Activated CD8-positive, alpha-beta memory T cell treated with anti-CD3 and anti-CD28 coated beads, Interleukin-2, amount 50 U/mL, for 4 hours (primary cell): ENCODE measurements around the gene RASSF5.

Experiments
- DNase-seq: peaks from one replicate; pipeline ENCODE4 v3.0.0-alpha.2; 2020

The RASSF5 gene

DNA sequence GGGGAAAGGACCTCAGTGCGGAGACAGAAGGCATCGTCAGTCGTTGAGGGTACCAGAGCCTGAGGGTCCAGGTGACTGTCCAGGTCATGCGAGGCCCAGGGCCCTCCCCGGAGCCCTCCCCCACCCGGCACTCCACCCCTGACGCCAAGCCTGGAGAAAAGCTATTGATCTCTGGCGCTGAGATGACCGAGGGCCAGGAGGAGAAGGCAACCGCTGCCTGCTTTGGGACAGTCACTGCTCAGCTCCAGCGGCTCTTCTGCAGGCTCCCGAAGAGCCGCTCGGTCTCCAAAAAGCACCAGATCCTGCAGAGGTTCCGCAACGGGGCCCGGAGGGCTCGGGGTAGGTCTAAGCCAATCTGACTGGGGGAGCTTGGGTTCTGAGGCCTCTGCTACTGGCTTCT lies 10.9 kb downstream of the RASSF5 start:
- DNase-seq = no peak

DNA sequence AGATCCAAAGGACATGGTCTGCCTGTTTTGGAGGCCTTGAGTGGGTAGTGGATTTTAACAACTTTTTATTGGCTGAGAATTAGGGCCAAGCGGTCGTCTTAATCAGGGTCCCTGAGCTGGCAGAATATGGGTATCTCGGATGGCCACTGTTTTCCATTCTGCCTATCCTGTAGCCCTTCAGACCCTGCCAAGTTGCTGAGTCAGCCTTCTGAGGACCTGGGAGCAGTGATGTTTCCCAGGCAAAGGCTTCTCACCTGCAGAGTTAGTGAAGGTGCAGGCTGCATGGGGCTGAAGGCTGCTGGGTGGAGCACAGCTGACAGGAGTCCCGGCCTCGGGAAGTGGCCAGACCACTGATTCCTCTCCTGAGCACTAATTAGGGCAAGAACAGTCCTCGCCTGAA lies 11.4 kb downstream of the RASSF5 start:
- no peak for DNase-seq

DNA sequence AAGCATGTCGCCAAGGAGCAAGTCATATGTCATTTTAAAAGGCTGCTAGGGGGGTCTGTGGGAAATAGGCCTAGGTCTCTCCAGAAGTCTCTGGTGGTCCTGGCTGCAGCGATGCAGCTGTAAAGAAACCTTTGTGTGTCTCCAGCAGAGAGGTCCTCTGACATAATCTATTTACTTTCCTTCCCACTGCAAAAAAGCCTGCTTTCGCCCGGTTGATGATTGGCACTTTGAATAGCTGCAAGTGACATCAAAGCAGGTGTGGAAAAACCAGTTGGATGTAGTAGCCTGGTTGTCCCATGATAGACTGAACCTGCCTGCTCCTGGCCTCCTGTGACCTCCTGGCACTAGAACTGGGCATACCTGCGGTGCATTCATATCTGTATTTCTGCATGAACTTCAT lies 13.8 kb downstream of the RASSF5 start:
- no peak for DNase-seq

DNA sequence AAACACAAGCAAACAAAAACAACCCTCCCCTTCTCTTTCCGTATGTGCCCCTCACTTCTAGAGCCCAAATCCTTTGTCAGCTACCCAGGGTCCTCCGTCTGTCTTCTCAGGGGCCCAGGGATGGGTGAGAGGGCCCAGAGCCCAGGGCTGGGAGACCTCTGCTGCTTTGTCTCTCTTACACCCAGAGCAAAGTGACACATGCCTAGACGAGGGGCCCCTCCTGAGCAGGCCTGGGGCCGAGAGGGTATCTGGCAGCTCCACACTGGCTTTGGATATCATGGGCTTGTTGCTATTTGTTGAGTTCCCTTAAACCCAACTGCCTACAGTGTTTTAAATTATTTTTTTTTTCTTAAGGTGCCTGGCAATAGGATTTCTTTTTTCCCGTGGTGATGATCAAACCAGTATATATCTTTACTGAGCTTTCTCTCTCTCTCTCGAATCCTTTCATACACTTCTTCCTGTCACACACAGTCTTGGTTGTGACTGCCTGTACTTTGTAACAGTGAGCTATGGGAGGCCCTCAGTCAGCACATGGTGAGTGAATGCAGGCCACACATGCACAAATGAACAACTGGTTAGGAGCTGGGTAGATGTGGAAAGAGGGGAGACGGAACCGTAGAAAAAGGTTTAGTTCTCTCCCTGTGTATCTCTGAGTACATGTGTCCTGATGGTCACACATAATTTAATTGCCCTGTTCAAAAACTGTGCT lies 14.5 kb downstream of the RASSF5 start:
- no peak for DNase-seq

DNA sequence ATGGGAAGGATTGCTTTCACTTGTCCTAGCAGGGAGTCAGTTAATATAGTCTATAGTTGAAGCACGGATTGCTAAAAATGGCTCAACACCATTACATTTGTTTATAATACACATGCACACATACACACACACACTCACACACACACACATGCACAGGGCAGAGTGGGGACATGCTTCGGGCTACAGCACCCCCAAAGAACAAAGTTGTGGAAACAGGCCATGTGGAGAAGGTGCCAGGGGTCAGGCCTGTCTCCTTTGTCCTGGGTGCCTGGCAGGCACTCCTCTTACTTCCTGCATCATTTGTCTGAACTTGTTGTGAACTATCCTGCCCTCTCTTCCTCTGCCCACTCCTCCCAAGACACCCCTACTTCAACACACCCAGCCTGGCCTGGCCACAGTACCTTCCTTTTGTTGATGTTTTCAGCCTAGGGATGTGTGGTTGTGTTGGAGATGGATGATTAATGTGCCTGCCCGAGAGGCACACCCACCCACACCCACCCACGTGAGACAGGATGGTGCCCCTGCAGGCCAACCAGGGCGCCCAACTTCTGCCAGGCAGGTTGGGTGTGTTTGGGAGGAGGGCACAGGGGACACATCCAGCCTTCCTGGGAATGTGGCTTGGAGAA lies 17.5 kb downstream of the RASSF5 start:
- DNase-seq = no peak

DNA sequence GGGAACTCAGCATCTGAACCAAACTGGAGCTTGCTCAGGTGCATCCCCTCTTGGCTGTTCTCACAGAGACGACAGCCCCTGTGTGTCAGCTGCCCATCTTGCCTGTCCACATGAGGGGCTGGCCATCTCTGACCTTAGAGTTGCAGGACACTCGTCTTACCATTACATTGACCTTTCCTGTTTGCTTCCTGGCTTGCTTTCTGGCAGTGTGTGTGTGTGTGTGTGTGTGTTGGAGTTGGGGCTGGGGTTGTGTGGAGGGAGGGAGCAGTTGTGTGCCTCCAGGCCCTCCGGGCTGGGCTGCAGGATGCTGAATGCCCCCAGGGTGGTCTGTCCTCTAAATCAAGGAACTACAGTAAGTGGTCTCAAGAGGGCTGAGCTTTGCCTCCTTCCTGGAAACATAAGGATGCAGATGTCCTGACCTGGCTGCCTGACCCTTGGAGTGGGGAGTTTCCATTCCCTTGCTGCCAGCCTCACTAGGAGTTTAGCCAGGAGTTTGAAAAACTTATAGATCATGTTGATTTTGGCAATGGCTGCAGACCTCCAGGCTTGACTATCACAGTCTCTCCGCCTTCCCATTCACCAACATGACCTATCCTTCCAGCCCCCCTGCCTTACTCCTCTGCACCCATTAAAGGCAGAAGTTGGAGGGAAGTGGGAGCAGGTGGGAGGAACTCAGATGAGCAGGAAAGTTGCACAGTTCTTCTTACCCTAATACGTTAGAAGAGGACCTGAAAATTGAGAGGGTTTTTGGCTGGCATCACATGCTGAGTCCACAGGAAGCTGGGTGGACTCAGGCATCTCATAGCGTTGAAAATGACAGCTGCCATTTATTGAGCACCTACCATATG lies 19.0 kb downstream of the RASSF5 start:
- no peak for DNase-seq

DNA sequence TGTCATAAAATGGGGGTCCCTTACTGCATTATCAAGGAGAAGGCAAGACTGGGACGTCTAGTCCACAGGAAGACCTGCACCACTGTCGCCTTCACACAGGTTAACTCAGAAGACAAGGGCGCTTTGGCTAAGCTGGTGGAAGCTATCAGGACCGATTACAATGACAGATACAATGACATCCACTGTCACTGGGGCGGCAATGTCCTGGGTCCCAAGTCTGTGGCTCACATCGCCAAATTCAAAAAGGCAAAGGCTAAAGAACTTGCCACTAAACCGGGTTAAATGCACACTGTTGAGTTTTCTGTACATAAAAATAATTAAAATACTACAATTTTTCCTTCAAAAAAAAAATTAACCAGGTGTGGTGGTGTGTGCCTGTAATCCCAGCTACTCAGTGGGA lies 22.1 kb downstream of the RASSF5 start:
- DNase-seq = no peak

DNA sequence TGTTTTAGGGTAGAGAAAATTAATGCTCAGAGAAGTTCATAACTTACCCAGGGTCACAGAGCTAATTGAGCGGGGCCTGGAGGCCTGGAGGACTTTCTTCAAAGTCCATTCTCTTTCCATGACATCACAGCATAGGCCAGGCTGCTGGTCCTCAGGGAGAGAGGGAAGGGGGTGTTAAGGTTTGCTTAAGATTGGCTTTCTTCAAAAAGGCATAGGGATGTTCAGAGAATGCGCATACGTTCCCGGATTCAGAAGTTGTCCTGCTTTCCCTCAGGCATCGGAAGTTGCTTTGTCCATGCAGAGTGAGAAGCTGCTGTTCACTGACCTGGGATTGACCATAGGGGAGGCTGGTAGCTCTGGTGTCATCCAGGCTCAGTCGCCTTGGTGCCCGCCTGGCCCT lies 25.0 kb downstream of the RASSF5 start:
- no peak for DNase-seq

DNA sequence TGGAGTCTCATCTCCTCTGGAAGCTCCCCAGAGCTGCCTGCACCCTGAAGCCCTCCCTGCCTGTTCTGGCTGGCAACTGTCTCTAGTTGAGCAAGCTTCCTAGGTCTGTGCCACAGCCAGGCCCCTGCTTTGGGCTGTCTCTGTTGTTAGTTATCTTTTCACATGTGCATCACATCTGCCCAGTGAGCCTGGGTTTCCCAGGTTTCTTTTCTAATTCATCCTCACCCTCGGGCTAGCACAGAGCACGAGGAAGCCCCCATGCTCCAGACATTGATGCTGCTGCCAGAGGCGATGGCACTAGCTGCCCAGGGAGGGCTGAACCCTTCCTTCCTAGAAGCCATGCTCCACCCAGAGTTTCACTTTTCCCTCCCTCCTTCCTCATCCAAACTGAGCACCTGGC lies 27.2 kb downstream of the RASSF5 start:
- DNase-seq = no peak

DNA sequence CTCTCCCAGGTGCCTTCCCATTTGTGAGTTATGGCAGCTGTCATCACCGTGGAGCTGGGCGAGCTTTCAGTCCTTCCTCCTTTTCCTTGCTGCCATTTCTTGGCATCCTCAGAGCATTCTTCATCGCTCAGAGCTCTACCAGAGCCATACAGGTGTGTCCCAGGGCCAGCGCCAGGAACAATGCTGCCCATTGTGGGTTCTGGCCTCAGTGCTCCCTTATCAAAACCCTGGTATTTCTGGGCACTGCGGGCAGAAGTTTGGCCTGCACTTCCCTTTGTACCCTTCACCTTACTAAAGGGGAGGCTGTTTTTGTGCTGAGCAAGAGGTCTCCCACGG lies 28.5 kb downstream of the RASSF5 start:
- no peak for DNase-seq

DNA sequence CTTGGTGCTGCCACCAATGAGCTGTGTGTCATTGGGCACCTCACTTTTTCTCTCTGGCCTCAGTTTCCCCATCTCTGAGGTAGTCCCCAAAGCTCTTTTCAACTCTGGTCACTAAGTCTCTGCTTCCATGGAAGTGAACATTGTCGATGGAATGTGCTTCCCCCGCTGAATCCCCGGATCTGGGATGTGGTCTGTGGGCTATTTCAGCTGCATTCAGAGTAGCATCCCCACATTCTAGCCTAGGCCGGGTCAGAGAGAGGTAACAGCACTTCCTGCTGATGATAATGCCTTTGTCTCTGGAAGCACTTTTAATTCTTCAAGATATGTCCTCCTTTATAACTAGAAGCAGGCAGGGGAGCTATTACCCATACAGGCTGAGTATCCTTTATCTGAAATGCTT lies 29.8 kb downstream of the RASSF5 start:
- DNase-seq = no peak

DNA sequence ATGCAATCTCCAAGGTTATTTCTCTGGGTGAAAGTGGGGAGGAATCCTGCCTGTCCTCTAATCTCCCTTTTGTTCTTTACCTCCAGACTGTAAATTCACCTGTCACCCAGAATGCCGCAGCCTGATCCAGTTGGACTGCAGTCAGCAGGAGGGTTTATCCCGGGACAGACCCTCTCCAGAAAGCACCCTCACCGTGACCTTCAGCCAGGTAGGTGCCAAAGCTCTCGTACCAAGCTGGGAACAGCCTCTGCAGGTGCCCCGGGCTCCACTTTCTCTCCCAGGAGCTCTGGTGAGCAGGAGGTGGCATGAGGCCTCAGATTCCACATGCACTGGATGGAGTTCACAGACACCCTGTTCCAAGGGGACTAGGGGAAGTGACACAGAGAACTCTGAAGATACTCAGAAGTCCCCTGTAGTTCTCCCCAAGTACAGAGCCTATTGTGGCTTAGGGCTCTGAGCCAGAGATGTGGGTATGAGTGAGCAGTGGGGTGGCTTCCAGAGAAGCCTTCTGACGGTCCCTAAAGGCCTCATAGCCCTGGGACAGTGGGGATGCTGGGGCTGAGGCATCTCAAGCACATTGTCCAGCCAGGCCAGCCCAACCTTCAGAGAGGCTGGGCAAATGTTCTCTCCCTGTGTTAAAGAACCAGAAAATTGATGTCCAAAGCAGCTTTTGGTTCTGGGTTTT lies 30.9 kb downstream of the RASSF5 start:
- no peak for DNase-seq

DNA sequence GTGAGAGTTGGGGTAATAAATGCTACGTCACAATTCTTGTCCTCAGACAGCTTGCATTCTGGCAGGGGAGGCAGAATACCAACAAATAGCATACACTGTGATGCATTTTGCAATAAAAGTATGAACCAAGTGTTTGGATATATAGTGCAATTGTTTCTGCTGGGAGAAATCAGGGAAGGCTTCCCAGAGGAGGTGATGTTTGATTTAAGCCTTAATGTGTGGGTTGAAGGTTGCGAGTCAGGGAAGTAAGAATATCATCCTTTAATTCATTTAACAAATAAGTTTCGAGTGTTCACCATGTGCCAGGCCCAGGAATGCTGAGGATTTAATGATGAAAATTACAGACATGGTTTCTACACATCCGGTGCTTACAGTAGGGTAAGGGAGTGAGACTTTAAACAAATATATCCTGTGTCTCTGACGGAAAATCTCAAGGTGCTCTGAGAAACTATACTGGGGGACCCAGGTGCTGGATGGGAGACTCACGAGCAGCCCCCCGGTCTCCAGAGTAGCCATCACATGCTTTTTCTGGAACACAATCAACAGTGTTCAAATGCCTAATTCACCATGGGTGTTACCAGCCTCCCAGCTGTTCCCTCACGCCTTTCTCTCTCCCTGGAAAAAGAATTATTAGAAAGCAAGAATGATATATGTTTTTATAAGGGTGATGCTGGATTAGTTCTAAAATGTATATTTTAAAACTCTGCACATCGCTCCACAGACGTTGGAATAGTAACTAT lies 31.7 kb downstream of the RASSF5 start:
- no peak for DNase-seq

DNA sequence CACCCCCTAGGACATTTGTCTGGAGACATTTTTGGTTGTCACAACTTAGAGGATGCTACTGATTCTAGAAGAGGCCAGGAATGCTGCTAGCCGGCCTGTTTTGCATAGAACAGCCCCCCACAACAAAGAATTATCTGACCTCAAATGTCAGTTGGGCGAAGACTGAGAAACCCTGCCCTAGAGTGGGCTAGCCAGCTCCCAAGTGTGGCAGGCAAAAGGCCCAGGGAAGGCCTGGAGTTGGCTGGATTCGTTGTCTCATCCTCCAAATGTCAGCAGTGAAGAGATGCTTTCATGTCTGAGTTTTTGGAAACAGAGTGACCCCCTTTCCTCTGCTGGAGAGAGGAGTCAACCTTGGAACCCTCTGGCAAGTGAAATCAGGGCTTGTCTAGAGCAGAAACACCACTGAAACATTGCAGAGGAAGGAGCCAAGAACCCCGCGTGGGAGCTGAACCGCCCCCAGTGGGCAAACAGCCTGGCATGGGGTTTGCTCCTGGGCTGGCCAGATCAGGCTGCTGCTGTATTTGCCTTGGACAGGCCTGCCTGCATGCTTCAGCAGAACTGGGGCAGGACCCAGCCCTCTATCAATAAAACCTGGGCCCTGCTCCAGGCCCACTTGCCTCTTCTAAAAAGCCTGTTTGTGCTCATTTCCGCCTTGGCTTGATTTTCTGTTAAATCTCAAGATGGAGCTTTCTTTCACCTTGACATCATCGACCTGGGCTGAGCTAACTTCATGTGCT lies 32.9 kb downstream of the RASSF5 start:
- no peak for DNase-seq

DNA sequence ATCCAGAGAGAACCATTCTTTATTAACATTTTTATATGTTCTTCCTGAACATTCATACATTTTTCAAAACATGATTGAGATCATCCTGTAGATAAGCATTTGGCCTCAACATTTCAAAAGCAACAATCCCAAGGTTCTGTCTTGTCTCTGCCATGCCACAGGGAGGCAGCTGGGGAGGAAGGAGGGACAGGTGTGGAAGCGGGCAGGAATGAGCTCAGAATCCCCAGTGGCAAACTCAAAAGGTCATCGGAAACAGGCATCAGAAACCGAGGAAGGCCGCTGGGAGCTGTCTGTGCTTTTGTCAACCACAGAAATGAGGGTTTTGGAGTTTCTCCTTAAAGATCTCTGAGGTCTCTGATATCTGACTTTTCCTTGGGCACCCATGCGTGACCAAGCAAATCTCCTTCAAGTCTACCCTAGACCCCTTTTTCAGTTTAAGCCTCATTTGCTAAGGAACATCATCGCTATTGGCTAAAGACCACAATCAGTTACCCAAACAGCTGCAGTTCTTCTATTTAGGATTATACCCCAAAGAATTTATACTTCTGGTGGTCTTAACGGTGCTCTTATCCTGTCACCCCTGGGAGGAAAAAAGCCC lies 34.0 kb downstream of the RASSF5 start:
- DNase-seq = no peak

DNA sequence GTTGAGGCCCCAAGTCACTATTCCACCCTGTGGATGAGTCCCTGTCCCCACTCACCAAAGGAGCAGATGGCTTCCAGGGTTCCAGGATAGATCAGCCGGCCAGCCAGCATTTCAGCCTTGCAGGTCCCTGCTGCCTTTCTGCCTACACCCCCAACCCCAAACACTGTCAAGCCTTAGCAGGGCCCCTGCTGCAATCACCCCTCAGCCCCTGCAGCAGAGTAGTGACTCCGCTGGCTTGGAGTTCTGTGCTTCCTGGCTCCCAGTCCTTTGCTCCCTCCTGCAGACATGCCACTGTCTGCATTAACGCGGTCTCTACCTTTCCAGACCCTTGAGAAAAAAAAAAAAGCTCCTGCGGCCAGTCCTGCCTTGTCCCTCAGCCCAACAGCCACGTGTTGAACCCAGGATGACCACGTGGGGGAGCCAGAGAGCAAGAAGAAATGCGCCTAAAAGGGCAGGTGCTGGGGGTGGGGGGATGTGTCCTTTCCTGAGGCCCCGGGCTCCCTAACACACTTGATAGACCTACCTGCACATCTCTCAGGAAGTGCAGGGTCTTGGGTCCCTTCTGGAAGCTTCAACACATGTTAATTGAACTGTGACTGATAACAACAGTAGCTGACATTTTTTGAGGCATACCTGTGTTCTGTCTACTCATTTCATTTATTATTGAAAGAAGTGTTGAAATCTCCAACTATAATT lies 37.4 kb downstream of the RASSF5 start:
- peak; percentile 86 for DNase-seq

DNA sequence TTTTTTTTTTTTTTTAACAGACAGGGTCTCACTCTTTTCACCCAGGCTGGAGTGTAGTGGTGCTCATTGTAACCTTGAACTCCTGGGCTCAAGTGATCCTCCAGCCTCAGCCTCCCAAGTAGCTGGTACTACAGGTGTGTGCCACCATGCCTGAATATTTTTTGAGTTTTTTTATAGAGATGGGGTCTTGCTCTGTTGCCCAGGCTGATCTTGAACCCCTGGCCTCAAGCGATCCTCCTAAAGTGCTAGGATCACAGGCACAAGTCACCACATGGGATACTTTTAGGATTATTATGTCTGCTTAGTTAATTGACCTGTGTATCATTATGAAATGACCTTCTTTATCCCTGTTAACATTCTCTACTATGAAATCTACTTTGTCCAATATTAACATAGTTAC lies 38.0 kb downstream of the RASSF5 start:
- no peak for DNase-seq

DNA sequence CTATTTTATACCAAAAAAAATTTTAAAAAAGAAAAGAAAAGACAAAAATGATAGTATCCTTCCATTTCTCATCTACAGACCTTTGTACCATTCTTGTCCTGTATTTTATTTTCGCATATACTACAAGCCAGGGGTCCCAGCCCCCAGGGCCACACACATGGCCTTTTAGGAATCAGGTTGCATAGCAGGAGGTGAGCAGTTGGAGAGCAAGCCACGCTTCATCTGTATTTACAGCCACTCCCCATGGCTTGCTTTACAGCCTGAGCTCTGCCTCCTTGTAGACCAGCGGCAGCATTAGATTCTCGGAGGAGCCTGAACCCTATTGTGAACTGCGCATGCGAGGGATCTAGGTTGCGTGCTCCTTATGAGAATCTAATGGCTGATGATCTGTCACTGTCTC lies 39.8 kb downstream of the RASSF5 start:
- DNase-seq = no peak

DNA sequence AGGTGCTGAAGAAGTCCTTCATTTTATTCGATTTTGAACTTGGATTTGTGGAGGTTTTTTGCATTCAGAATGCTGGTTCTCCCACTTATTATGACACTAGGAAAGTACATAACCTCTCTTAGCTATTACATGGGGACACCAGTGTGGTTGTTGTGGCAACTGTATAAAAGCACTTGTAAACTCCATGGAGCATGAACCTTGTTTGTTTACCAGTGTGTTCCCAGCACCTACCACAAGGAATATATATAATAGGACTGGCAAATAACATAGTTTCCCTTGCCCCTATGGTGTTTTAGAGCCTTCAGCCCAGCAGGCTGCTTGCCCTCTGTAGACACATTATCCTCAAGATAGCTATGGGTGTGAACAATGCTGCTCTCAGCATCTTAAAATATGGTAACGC lies 43.1 kb downstream of the RASSF5 start:
- no peak for DNase-seq

DNA sequence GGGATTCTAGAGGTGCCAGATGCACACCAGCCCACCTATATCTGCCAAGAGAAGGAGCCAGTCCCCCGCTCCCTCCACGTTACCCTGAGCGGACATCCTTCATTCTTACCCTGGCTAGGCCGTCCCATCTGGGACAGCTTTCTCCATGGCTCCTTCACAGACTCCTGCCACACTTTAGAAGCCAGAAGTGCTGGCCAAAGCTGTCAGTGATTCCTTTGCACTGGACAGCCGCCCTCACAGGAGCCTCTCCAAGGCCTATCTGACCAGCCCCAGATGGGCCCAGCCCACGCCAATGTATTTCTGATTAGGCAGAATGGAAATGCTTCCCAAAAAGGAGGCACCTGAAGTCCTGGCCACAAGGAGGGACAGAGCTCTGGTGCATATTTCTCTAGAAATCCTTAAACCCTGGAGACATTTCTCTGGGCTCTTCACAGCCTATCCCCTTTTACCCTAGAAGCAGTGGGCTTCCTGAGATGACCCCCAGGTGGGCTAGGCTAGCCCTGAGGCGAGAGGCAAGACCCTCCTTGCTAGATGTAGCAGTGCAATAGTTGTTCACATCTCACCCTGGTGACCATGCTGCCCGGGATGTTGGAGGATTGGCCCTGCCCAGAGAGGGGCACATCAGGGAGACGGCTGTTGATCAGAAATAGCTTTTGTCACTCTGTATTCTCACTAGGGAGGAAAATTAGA lies 44.1 kb downstream of the RASSF5 start:
- DNase-seq = no peak

DNA sequence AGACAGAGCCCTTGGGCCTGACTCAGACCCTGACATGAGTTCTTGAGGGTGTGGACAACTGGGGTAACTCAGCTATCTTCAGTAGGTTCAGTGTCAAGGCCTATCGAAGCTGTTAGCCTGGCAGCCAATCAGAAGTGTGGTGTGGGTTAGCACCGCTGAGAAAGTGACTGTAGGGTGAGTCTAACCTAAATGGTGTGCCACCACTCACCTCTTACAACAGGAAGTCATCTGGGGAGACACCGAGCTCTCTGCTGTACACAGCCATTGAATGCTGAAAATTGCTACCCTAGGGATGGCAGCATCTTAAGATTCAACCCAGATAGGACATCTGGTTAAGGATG lies 44.6 kb downstream of the RASSF5 start:
- peak; percentile 71 for DNase-seq
